SK-N-SH (cell line): ENCODE measurements around the gene CDCA8. TPM values are rescaled to one million over a fixed set of nuclear protein-coding genes. Genes with fewer than 3 reads are reported as not detected.
"Not testable (repeated sequence)": the region's sequence is repeated elsewhere in the genome, so short reads cannot be mapped to it uniquely, and the experiment has no call there.

Experiments
- CTCF ChIA-PET: fragments of 300-600, 350-600 bp; formaldehyde crosslinking; extraction: SDS; loops from one replicate; lab custom pipeline; 2021; lab: Yijun Ruan, JAX
- POLR2A ChIA-PET: fragments of 350-600 bp; sonication (Branson Sonifier 250); formaldehyde crosslinking; extraction: SDS; loops from one replicate; lab custom pipeline; 2020; ENCODE audit warnings: antibody characterized with exemption, inconsistent platforms; lab: Yijun Ruan, JAX
- DNase-seq: peaks from one replicate; pipeline ENCODE4 v3.0.0; 2012
- H2AFZ ChIP-seq: fragments of 200-600 bp; sonication (generic); 2 replicates; pipeline ENCODE4 v1.8.1; 2016; ENCODE audit warnings: antibody characterized with exemption, mild to moderate bottlenecking, low read depth
- H3F3A ChIP-seq: fragments of 200-600 bp; sonication (generic); replicated peaks from 2 replicates; pipeline ENCODE3; 2016; ENCODE audit warnings: antibody characterized with exemption, mild to moderate bottlenecking; ENCODE audit not compliant: insufficient read depth
- H3K27ac ChIP-seq, 2 experiments: fragments of 200-500 bp in 1 of 2; fragments of 200-600 bp in 1 of 2; sonication (Bioruptor generic) in 1 of 2; sonication (generic), shearing (Covaris generic) in 1 of 2; 2 replicates each; pipeline versions ENCODE4 v1.5.1 to v1.6.1; 2014 to 2016; ENCODE audit warnings: low read depth in 2 of 2, inconsistent platforms in 1 of 2, low read length in 1 of 2, mild to moderate bottlenecking in 1 of 2, mixed read lengths in 1 of 2
- H3K27me3 ChIP-seq: fragments of 200-600 bp; sonication (generic), shearing (Covaris generic); 2 replicates; pipeline ENCODE4 v1.6.1; 2016; ENCODE audit warnings: mixed run types; ENCODE audit not compliant: insufficient read depth
- H3K36me3 ChIP-seq, 2 experiments: fragments of 200-500 bp in 1 of 2; fragments of 200-600 bp in 1 of 2; sonication (Bioruptor generic) in 1 of 2; sonication (generic) in 1 of 2; replicated peaks in 1 of 2; 2 replicates each; pipeline versions ENCODE3 to v1.5.1; 2014 to 2016; ENCODE audit warnings: low read length in 1 of 2, mild to moderate bottlenecking in 1 of 2; ENCODE audit not compliant: insufficient read depth in 2 of 2, control insufficient read depth in 1 of 2
- H3K4me1 ChIP-seq, 2 experiments: fragments of 200-500 bp in 1 of 2; fragments of 200-600 bp in 1 of 2; sonication (Bioruptor generic) in 1 of 2; sonication (generic), shearing (Covaris generic) in 1 of 2; 2 replicates each; pipeline versions ENCODE4 v1.5.1 to v1.6.1; 2014 to 2016; ENCODE audit warnings: low read depth in 1 of 2, low read length in 1 of 2, mixed run types in 1 of 2; ENCODE audit not compliant: insufficient read depth in 2 of 2, control insufficient read depth in 1 of 2
- H3K4me2 ChIP-seq: fragments of 200-600 bp; sonication (generic), shearing (Covaris generic); 2 replicates; pipeline ENCODE4 v1.6.1; 2017; ENCODE audit warnings: mixed run types
- H3K4me3 ChIP-seq, 2 experiments: fragments of 200-500 bp in 1 of 2; fragments of 200-600 bp in 1 of 2; sonication (Bioruptor generic) in 1 of 2; sonication (generic), shearing (Covaris generic) in 1 of 2; 2 replicates each; pipeline versions ENCODE4 v1.5.1 to v1.8.1; 2014 to 2016; ENCODE audit warnings: low read depth in 2 of 2, inconsistent platforms in 1 of 2, low read length in 1 of 2, mild to moderate bottlenecking in 1 of 2, mixed read lengths in 1 of 2, moderate library complexity in 1 of 2
- H3K79me2 ChIP-seq: fragments of 200-600 bp; sonication (generic); 2 replicates; pipeline ENCODE4 v1.8.1; 2017; ENCODE audit warnings: mild to moderate bottlenecking; ENCODE audit not compliant: insufficient read depth
- H3K9ac ChIP-seq: fragments of 200-600 bp; sonication (generic); 2 replicates; pipeline ENCODE4 v1.6.1; 2017; ENCODE audit warnings: mixed run types
- H3K9me2 ChIP-seq: fragments of 200-600 bp; sonication (generic); 2 replicates; pipeline ENCODE4 v1.6.1; 2017; ENCODE audit warnings: mixed run types
- H3K9me3 ChIP-seq: fragments of 200-600 bp; sonication (generic); 2 replicates; pipeline ENCODE4 v1.6.1; 2017; ENCODE audit warnings: mixed run types, mild to moderate bottlenecking, moderate library complexity
- H4K20me1 ChIP-seq: fragments of 200-600 bp; sonication (generic); 2 replicates; pipeline ENCODE4 v1.6.1; 2017; ENCODE audit warnings: mild to moderate bottlenecking, mixed run types; ENCODE audit not compliant: insufficient read depth
- CTCF ChIP-seq: fragments of 200-600 bp; sonication (generic); IDR thresholded peaks from 2 replicates; pipeline ENCODE4 v1.6.1; 2017; ENCODE audit warnings: antibody characterized with exemption, mild to moderate bottlenecking, moderate library complexity
- FOSL2 ChIP-seq: IDR thresholded peaks from 2 replicates; pipeline ENCODE4 v1.4.0; 2012; ENCODE audit warnings: low read depth, mild to moderate bottlenecking, moderate library complexity, borderline replicate concordance
- JUND ChIP-seq: IDR thresholded peaks from 2 replicates; pipeline ENCODE4 v1.4.0; 2012
- MEF2A ChIP-seq: IDR thresholded peaks from 2 replicates; pipeline ENCODE4 v1.4.0; 2012; ENCODE audit warnings: low read depth, borderline replicate concordance
- NFIC ChIP-seq: IDR thresholded peaks from 2 replicates; pipeline ENCODE4 v1.4.0; 2012; ENCODE audit warnings: borderline replicate concordance
- RAD21 ChIP-seq: IDR thresholded peaks from 2 replicates; pipeline ENCODE4 v1.6.1; 2012; ENCODE audit warnings: mild to moderate bottlenecking, low read length
- REST ChIP-seq: IDR thresholded peaks from 2 replicates; pipeline ENCODE4 v1.6.1; 2012; ENCODE audit warnings: mild to moderate bottlenecking, low read depth, low read length, moderate library complexity
- RFX5 ChIP-seq: IDR thresholded peaks from 2 replicates; pipeline ENCODE4 v1.6.1; 2012; ENCODE audit warnings: mild to moderate bottlenecking, improper control_type of control experiment, low read length
- RXRA ChIP-seq: IDR thresholded peaks from 2 replicates; pipeline ENCODE4 v1.4.0; 2012; ENCODE audit warnings: low read depth, mild to moderate bottlenecking, borderline replicate concordance
- SMC3 ChIP-seq: IDR thresholded peaks from 2 replicates; pipeline ENCODE4 v1.6.1; 2012; ENCODE audit warnings: low read depth, low read length, improper control_type of control experiment
- TAF1 ChIP-seq: IDR thresholded peaks from 2 replicates; pipeline ENCODE4 v1.6.1; 2012; ENCODE audit warnings: low read depth, mild to moderate bottlenecking, low read length, moderate library complexity, borderline replicate concordance
- WGBS: methylation state at CpG from one replicate; pipeline ENCODE4 v1.1.6; 2017; ENCODE audit warnings: low lambda C conversion rate; 5-methylcytosine and 5-hydroxymethylcytosine counted together
- polyA plus RNA-seq, 3 experiments: library from polyadenylated mRNA; depleted of rRNA; stranded (reverse); fragments of >200 nt; gene quantifications; 2 replicates each; pipeline ENCODE4 v1.2.3, GENCODE V29; 2012

Gene CDCA8
- polyA plus RNA-seq, 1 of the 3 experiments (the other 2 are of a cell fraction): 22.9 TPM

- 57% methylated on average over 5 of the region's 5 CpGs for WGBS
- CTCF ChIA-PET: interaction anchor here (0.6 to 13.8 kb wide), 53 partner anchors 8 to 1166 kb away, joined by 3 to 358 read pairs (median 4); partner anchors contain the start of genes DNALI1, GNL2 and RSPO1
- H3K4me2 ChIP-seq: no peak overlapping the region
- peak overlapping the region in 1 of 2 experiments; percentile 28; a peak in 1 of 4 replicates for H3K4me3 ChIP-seq
- no peaks in the 10 kb centered on the region for H4K20me1 ChIP-seq
- no peaks in the 10 kb centered on the region for H3K9me2 ChIP-seq
- 0 out of 4 replicates have a peak, but pooled peaks cover 0 to 2% of the 10 kb centered on the region in 2 experiments for H3K4me1 ChIP-seq
- no peak overlapping the region for H3K9ac ChIP-seq
- H3K79me2 ChIP-seq: peaks cover 1% of the 10 kb centered on the region; the same call in 1 of the 2 replicates
- peak; percentile 63 for DNase-seq
- peaks cover 29 to 41% of the 10 kb centered on the region in 2 experiments for H3K36me3 ChIP-seq
- no peaks in the 10 kb centered on the region for H3K9me3 ChIP-seq
- H2AFZ ChIP-seq: peak overlapping the region; percentile 66
- TF ChIP-seq JUND: no peak
- peak; percentile 29; the same call in 1 of the 2 replicates for TF ChIP-seq RFX5
- peak; percentile 92 for TF ChIP-seq RAD21
- peak; percentile 95 for TF ChIP-seq CTCF
- TF ChIP-seq FOSL2: peak; percentile 35; the same call in 1 of the 2 replicates
- no peak for TF ChIP-seq REST
- no peak for TF ChIP-seq RXRA
- no peak for TF ChIP-seq TAF1
- TF ChIP-seq NFIC: no peak
- no peak for TF ChIP-seq MEF2A
- peak; percentile 72 for TF ChIP-seq SMC3
- H3K27ac ChIP-seq: no peak overlapping the region
- H3F3A ChIP-seq: no peaks in the 10 kb centered on the region
- POLR2A ChIA-PET: interaction anchor here (1.1 kb wide), 1 partner anchor 81 kb away, joined by 3 read pairs; no protein-coding TSS in a partner anchor
- no peaks in the 10 kb centered on the region for H3K27me3 ChIP-seq
These were observed 9.9 kb upstream of the CDCA8 start for GRCh38 chr1:37682334-37682987.

GRCh38 chr1:37684182-37684581 lies 8.1 kb upstream of the CDCA8 start:
- H4K20me1 ChIP-seq, H3K4me3 ChIP-seq, H3K27me3 ChIP-seq, H3K9me2 ChIP-seq, H3K9ac ChIP-seq, H3K4me2 ChIP-seq, DNase-seq, H3K9me3 ChIP-seq, H3F3A ChIP-seq, H2AFZ ChIP-seq, H3K4me1 ChIP-seq, POLR2A ChIA-PET, H3K27ac ChIP-seq: not testable (repeated sequence)
- 96% methylated on average over 9 of the region's 9 CpGs for WGBS
- Histone ChIP-seq H3K79me2 (peaks cover 19% of the 10 kb centered on the region), H3K36me3 (peaks cover 38 to 41% of the 10 kb centered on the region in 2 experiments)
- CTCF ChIA-PET: interaction anchor here (1.2 to 13.8 kb wide), 8 partner anchors 10 to 229 kb away, joined by 3 to 358 read pairs (median 20); partner anchors contain the start of gene MEAF6
